Mesenchymal stem cell (in vitro differentiated cells and primary cell): ENCODE data around the gene ABHD13.

Experiments
- DNase-seq: peaks from one replicate; pipeline ENCODE4 v3.0.0-alpha.2; 2013
- H2AFZ ChIP-seq: one replicate; pipeline ENCODE4 v1.6.1; 2013; ENCODE audit warnings: low read depth, mild to moderate bottlenecking, control low read depth, inconsistent platforms, low read length, moderate library complexity
- H2AK5ac ChIP-seq: 2 replicates; pipeline ENCODE4 v1.6.1; 2013; ENCODE audit warnings: low read length, moderate library complexity, mild to moderate bottlenecking, inconsistent platforms; ENCODE audit not compliant: severe bottlenecking
- H2BK120ac ChIP-seq: one replicate; pipeline ENCODE4 v1.6.1; 2013; ENCODE audit warnings: low read depth, mild to moderate bottlenecking, inconsistent platforms, low read length, moderate library complexity
- H2BK12ac ChIP-seq, 2 experiments: one replicate each; pipeline ENCODE4 v1.6.1; 2013; ENCODE audit warnings: inconsistent platforms in 2 of 2, low read length in 2 of 2, mild to moderate bottlenecking in 2 of 2, moderate library complexity in 2 of 2, control low read depth in 1 of 2
- H2BK15ac ChIP-seq: one replicate; pipeline ENCODE4 v1.6.1; 2013; ENCODE audit warnings: mild to moderate bottlenecking, low read depth, inconsistent platforms; ENCODE audit not compliant: poor library complexity, severe bottlenecking
- H2BK5ac ChIP-seq: 2 replicates; pipeline ENCODE4 v1.6.1; 2013; ENCODE audit warnings: low read depth, mild to moderate bottlenecking, low read length, control low read depth, inconsistent platforms; ENCODE audit not compliant: poor library complexity, severe bottlenecking
- H3K14ac ChIP-seq, 2 experiments: one replicate each; pipeline ENCODE4 v1.6.1; 2013; ENCODE audit warnings: inconsistent platforms in 2 of 2, low read length in 2 of 2, control low read depth in 1 of 2, mild to moderate bottlenecking in 1 of 2, moderate library complexity in 1 of 2
- H3K18ac ChIP-seq, 2 experiments: one replicate each; pipeline ENCODE4 v1.6.1; 2013; ENCODE audit warnings: inconsistent platforms in 2 of 2, low read length in 2 of 2, control low read depth in 1 of 2, low read depth in 1 of 2, mild to moderate bottlenecking in 1 of 2
- H3K23ac ChIP-seq, 2 experiments: one replicate each; pipeline ENCODE4 v1.6.1; 2013; ENCODE audit warnings: inconsistent platforms in 2 of 2, low read length in 2 of 2, mild to moderate bottlenecking in 2 of 2, moderate library complexity in 2 of 2, control low read depth in 1 of 2
- H3K27ac ChIP-seq: 2 replicates; pipeline ENCODE4 v1.5.1; 2013; ENCODE audit warnings: mild to moderate bottlenecking, moderate library complexity, low read length, control low read depth, inconsistent platforms; ENCODE audit not compliant: poor library complexity, severe bottlenecking
- H3K27me3 ChIP-seq, 2 experiments: 2 replicates each; pipeline versions ENCODE4 v1.6.1 to v1.7.0; 2013; ENCODE audit warnings: low read length in 2 of 2, mild to moderate bottlenecking in 2 of 2, moderate library complexity in 2 of 2, control low read depth in 1 of 2, inconsistent platforms in 1 of 2; ENCODE audit not compliant: control insufficient read depth in 1 of 2, insufficient read depth in 1 of 2
- H3K36me3 ChIP-seq, 2 experiments: 2 replicates each; pipeline versions ENCODE4 v1.6.1 to v1.7.0; 2013; ENCODE audit warnings: low read length in 2 of 2, control low read depth in 1 of 2, inconsistent platforms in 1 of 2, low read depth in 1 of 2, mild to moderate bottlenecking in 1 of 2; ENCODE audit not compliant: insufficient read depth in 2 of 2, control insufficient read depth in 1 of 2
- H3K4ac ChIP-seq, 2 experiments: one replicate each; pipeline ENCODE4 v1.6.1; 2013; ENCODE audit warnings: inconsistent platforms in 2 of 2, low read length in 2 of 2, mild to moderate bottlenecking in 2 of 2, moderate library complexity in 2 of 2, control low read depth in 1 of 2, low read depth in 1 of 2
- H3K4me1 ChIP-seq: 2 replicates; pipeline ENCODE4 v1.6.1; 2013; ENCODE audit warnings: low read depth, low read length, control low read depth; ENCODE audit not compliant: control insufficient read depth, insufficient read depth
- H3K4me2 ChIP-seq: 2 replicates; pipeline ENCODE4 v1.6.1; 2013; ENCODE audit warnings: low read length, mild to moderate bottlenecking, inconsistent platforms; ENCODE audit not compliant: poor library complexity, severe bottlenecking
- H3K4me3 ChIP-seq, 2 experiments: 2 replicates each; pipeline versions ENCODE4 v1.5.1 to v1.7.0; 2013; ENCODE audit warnings: low read length in 2 of 2, mild to moderate bottlenecking in 2 of 2, control low read depth in 1 of 2, low read depth in 1 of 2; ENCODE audit not compliant: insufficient read depth in 1 of 2
- H3K79me1 ChIP-seq: replicated peaks from 2 replicates; pipeline ENCODE4 v1.6.1; 2013; ENCODE audit warnings: mild to moderate bottlenecking, control low read depth, low read length, inconsistent platforms; ENCODE audit not compliant: poor library complexity, severe bottlenecking
- H3K9ac ChIP-seq: 2 replicates; pipeline ENCODE4 v1.7.0; 2013; ENCODE audit warnings: mild to moderate bottlenecking, low read length, moderate library complexity
- H3K9me3 ChIP-seq: 2 replicates; pipeline ENCODE4 v1.7.0; 2013; ENCODE audit warnings: mild to moderate bottlenecking, low read length; ENCODE audit not compliant: control insufficient read depth
- H4K8ac ChIP-seq: one replicate; pipeline ENCODE4 v1.6.1; 2013; ENCODE audit warnings: inconsistent platforms, mild to moderate bottlenecking, low read length, moderate library complexity
- H4K91ac ChIP-seq: one replicate; pipeline ENCODE4 v1.6.1; 2013; ENCODE audit warnings: mild to moderate bottlenecking, low read length, inconsistent platforms
- WGBS: methylation state at CpG from one replicate; pipeline ENCODE4 v1.1.7; 2013; ENCODE audit warnings: mixed read lengths; 5-methylcytosine and 5-hydroxymethylcytosine counted together

The ABHD13 gene

DNA sequence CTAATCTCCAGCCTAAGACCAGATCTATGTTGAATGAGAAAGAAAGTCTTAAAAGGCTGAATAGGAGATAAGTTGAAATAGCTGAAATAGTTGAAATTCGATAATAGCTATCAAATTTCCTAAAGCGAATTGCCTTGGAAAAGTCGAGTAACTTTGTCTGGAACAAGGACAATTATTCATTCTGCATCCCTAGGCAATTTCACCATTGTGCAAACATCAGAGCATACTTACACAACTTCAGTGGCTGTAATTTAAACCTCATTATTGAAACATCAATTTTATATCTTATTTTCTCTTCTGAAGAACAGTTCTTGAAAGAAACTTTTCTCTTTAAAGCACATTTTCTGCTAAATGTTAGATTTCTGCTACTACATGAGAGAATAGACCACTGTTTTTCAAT, 64.9 kb downstream of the ABHD13 start:
- Histone ChIP-seq H2BK15ac (no peak overlapping the region), H3K27me3 (no peaks in the 10 kb centered on the region), H3K4me3 (no peak overlapping the region), H3K27ac (no peak overlapping the region), H3K36me3 (no peaks in the 10 kb centered on the region), H2BK12ac (no peak overlapping the region), H4K91ac (no peak overlapping the region), H3K4me1 (no peaks in the 10 kb centered on the region), H2AK5ac (no peak overlapping the region), H2BK5ac (no peak overlapping the region), H3K4ac (no peak overlapping the region), H3K79me1 (no peaks in the 10 kb centered on the region), H3K18ac (no peak overlapping the region), H2AFZ (no peak overlapping the region), H3K14ac (no peak overlapping the region), H4K8ac (no peak overlapping the region), H3K9me3 (no peaks in the 10 kb centered on the region), H3K23ac (no peak overlapping the region), H3K4me2 (no peak overlapping the region), H2BK120ac (no peak overlapping the region), H3K9ac (no peak overlapping the region)
- WGBS, result 97% methylated on average over 3 of the region's 3 CpGs
- DNase-seq, result no peak
